Mesenchymal stem cell (in vitro differentiated cells and primary cell): ENCODE data around the gene ITSN2.

Experiments
- DNase-seq: peaks from one replicate; pipeline ENCODE4 v3.0.0-alpha.2; 2013
- H2AFZ ChIP-seq: one replicate; pipeline ENCODE4 v1.6.1; 2013; ENCODE audit warnings: low read depth, mild to moderate bottlenecking, control low read depth, inconsistent platforms, low read length, moderate library complexity
- H2AK5ac ChIP-seq: 2 replicates; pipeline ENCODE4 v1.6.1; 2013; ENCODE audit warnings: low read length, moderate library complexity, mild to moderate bottlenecking, inconsistent platforms; ENCODE audit not compliant: severe bottlenecking
- H2BK120ac ChIP-seq: one replicate; pipeline ENCODE4 v1.6.1; 2013; ENCODE audit warnings: low read depth, mild to moderate bottlenecking, inconsistent platforms, low read length, moderate library complexity
- H2BK12ac ChIP-seq, 2 experiments: one replicate each; pipeline ENCODE4 v1.6.1; 2013; ENCODE audit warnings: inconsistent platforms in 2 of 2, low read length in 2 of 2, mild to moderate bottlenecking in 2 of 2, moderate library complexity in 2 of 2, control low read depth in 1 of 2
- H2BK15ac ChIP-seq: one replicate; pipeline ENCODE4 v1.6.1; 2013; ENCODE audit warnings: mild to moderate bottlenecking, low read depth, inconsistent platforms; ENCODE audit not compliant: poor library complexity, severe bottlenecking
- H2BK5ac ChIP-seq: 2 replicates; pipeline ENCODE4 v1.6.1; 2013; ENCODE audit warnings: low read depth, mild to moderate bottlenecking, low read length, control low read depth, inconsistent platforms; ENCODE audit not compliant: poor library complexity, severe bottlenecking
- H3K14ac ChIP-seq, 2 experiments: one replicate each; pipeline ENCODE4 v1.6.1; 2013; ENCODE audit warnings: inconsistent platforms in 2 of 2, low read length in 2 of 2, control low read depth in 1 of 2, mild to moderate bottlenecking in 1 of 2, moderate library complexity in 1 of 2
- H3K18ac ChIP-seq, 2 experiments: one replicate each; pipeline ENCODE4 v1.6.1; 2013; ENCODE audit warnings: inconsistent platforms in 2 of 2, low read length in 2 of 2, control low read depth in 1 of 2, low read depth in 1 of 2, mild to moderate bottlenecking in 1 of 2
- H3K23ac ChIP-seq, 2 experiments: one replicate each; pipeline ENCODE4 v1.6.1; 2013; ENCODE audit warnings: inconsistent platforms in 2 of 2, low read length in 2 of 2, mild to moderate bottlenecking in 2 of 2, moderate library complexity in 2 of 2, control low read depth in 1 of 2
- H3K27ac ChIP-seq: 2 replicates; pipeline ENCODE4 v1.5.1; 2013; ENCODE audit warnings: mild to moderate bottlenecking, moderate library complexity, low read length, control low read depth, inconsistent platforms; ENCODE audit not compliant: poor library complexity, severe bottlenecking
- H3K27me3 ChIP-seq, 2 experiments: 2 replicates each; pipeline versions ENCODE4 v1.6.1 to v1.7.0; 2013; ENCODE audit warnings: low read length in 2 of 2, mild to moderate bottlenecking in 2 of 2, moderate library complexity in 2 of 2, control low read depth in 1 of 2, inconsistent platforms in 1 of 2; ENCODE audit not compliant: control insufficient read depth in 1 of 2, insufficient read depth in 1 of 2
- H3K36me3 ChIP-seq, 2 experiments: 2 replicates each; pipeline versions ENCODE4 v1.6.1 to v1.7.0; 2013; ENCODE audit warnings: low read length in 2 of 2, control low read depth in 1 of 2, inconsistent platforms in 1 of 2, low read depth in 1 of 2, mild to moderate bottlenecking in 1 of 2; ENCODE audit not compliant: insufficient read depth in 2 of 2, control insufficient read depth in 1 of 2
- H3K4ac ChIP-seq, 2 experiments: one replicate each; pipeline ENCODE4 v1.6.1; 2013; ENCODE audit warnings: inconsistent platforms in 2 of 2, low read length in 2 of 2, mild to moderate bottlenecking in 2 of 2, moderate library complexity in 2 of 2, control low read depth in 1 of 2, low read depth in 1 of 2
- H3K4me1 ChIP-seq: 2 replicates; pipeline ENCODE4 v1.6.1; 2013; ENCODE audit warnings: low read depth, low read length, control low read depth; ENCODE audit not compliant: control insufficient read depth, insufficient read depth
- H3K4me2 ChIP-seq: 2 replicates; pipeline ENCODE4 v1.6.1; 2013; ENCODE audit warnings: low read length, mild to moderate bottlenecking, inconsistent platforms; ENCODE audit not compliant: poor library complexity, severe bottlenecking
- H3K4me3 ChIP-seq, 2 experiments: 2 replicates each; pipeline versions ENCODE4 v1.5.1 to v1.7.0; 2013; ENCODE audit warnings: low read length in 2 of 2, mild to moderate bottlenecking in 2 of 2, control low read depth in 1 of 2, low read depth in 1 of 2; ENCODE audit not compliant: insufficient read depth in 1 of 2
- H3K79me1 ChIP-seq: replicated peaks from 2 replicates; pipeline ENCODE4 v1.6.1; 2013; ENCODE audit warnings: mild to moderate bottlenecking, control low read depth, low read length, inconsistent platforms; ENCODE audit not compliant: poor library complexity, severe bottlenecking
- H3K9ac ChIP-seq: 2 replicates; pipeline ENCODE4 v1.7.0; 2013; ENCODE audit warnings: mild to moderate bottlenecking, low read length, moderate library complexity
- H3K9me3 ChIP-seq: 2 replicates; pipeline ENCODE4 v1.7.0; 2013; ENCODE audit warnings: mild to moderate bottlenecking, low read length; ENCODE audit not compliant: control insufficient read depth
- H4K8ac ChIP-seq: one replicate; pipeline ENCODE4 v1.6.1; 2013; ENCODE audit warnings: inconsistent platforms, mild to moderate bottlenecking, low read length, moderate library complexity
- H4K91ac ChIP-seq: one replicate; pipeline ENCODE4 v1.6.1; 2013; ENCODE audit warnings: mild to moderate bottlenecking, low read length, inconsistent platforms
- WGBS: methylation state at CpG from one replicate; pipeline ENCODE4 v1.1.7; 2013; ENCODE audit warnings: mixed read lengths; 5-methylcytosine and 5-hydroxymethylcytosine counted together

ITSN2 gene

DNA sequence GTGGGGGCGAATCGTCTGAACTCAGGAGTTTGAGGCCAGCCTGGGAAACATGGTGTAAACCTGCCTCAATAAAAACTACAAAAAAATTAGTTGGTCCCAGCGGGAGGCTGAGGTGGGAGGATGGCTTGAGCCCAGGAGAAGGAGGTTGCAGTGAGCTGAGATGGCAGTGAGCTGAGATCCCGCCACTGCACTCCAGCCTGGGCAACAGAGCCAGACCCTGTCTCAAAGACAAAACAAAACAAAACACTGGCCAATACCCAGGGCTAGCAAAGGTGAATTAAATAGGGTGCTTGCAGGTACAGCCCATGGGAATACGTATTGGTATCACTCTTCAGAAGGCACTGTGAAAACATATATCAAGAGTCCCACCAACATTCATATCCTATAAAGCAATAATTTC is 7.0 kb downstream of the ITSN2 start:
- H3K27me3 ChIP-seq = no peaks in the 10 kb centered on the region
- H2AFZ ChIP-seq = no peak overlapping the region
- H3K18ac ChIP-seq = no peak overlapping the region
- peaks cover 3% of the 10 kb centered on the region for H3K4me1 ChIP-seq
- no peak overlapping the region for H3K14ac ChIP-seq
- no peak overlapping the region for H3K23ac ChIP-seq
- no peak overlapping the region for H2BK120ac ChIP-seq
- H3K36me3 ChIP-seq = no peaks in the 10 kb centered on the region
- no peak overlapping the region for H2BK5ac ChIP-seq
- H3K9me3 ChIP-seq = no peaks in the 10 kb centered on the region
- no peak overlapping the region for H3K4me3 ChIP-seq
- no peak overlapping the region for H3K27ac ChIP-seq
- no peak overlapping the region for H2AK5ac ChIP-seq
- H3K9ac ChIP-seq = no peak overlapping the region
- no peak overlapping the region for H4K91ac ChIP-seq
- WGBS = 92% methylated on average over 4 of the region's 5 CpGs
- no peak overlapping the region for H2BK15ac ChIP-seq
- H2BK12ac ChIP-seq = no peak overlapping the region
- H3K4me2 ChIP-seq = no peak overlapping the region
- DNase-seq = no peak
- peaks cover 15% of the 10 kb centered on the region for H3K79me1 ChIP-seq
- H4K8ac ChIP-seq = no peak overlapping the region
- H3K4ac ChIP-seq = no peak overlapping the region

DNA sequence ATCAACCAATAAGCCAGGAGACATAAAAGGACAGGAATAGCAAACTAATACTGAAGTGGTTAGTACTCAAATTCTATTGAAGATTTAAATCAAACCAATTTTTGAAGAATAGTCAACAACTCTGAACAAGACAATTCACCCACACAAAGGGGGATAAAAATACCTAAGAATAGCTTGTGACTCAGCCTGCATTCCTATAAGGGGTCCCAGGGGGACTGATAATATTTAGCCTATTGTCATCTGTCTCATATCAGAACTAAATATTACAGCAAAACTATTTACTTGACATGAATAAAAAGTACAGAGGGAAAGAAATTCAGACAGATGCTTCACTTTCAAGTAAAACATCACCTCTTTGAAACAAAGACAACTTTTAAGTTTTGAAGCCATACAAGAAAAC is 7.7 kb downstream of the ITSN2 start:
- Histone ChIP-seq H3K27ac (no peak overlapping the region), H3K9ac (peak overlapping the region; percentile 2), H2AK5ac (no peak overlapping the region), H3K4me1 (peaks cover 3% of the 10 kb centered on the region), H2AFZ (no peak overlapping the region), H3K18ac (no peak overlapping the region), H3K27me3 (no peaks in the 10 kb centered on the region), H3K4me2 (no peak overlapping the region), H3K4me3 (no peak overlapping the region), H3K23ac (no peak overlapping the region), H4K8ac (no peak overlapping the region), H3K14ac (no peak overlapping the region), H3K4ac (no peak overlapping the region), H3K9me3 (no peaks in the 10 kb centered on the region), H2BK15ac (no peak overlapping the region), H3K36me3 (no peaks in the 10 kb centered on the region), H3K79me1 (peaks cover 16% of the 10 kb centered on the region), H2BK5ac (no peak overlapping the region), H4K91ac (no peak overlapping the region), H2BK12ac (no peak overlapping the region), H2BK120ac (no peak overlapping the region)
- no peak for DNase-seq

DNA sequence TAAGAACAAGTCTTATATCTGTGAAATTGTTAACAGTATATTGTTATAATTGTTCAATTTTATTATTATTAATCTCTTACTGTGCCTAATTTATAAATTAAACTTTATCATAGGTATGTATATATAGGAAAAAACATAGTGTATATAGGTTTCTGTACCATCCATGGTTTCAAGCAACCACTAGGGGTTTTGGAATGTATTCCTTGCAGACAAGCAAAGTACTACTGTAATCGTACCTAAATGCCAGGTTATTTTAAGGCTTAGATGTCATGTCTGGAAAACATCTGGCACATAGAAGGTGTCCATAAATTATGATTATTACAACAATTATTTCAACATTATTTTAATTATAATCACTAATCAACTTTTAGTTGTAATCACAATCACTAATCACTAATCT is 8.4 kb downstream of the ITSN2 start:
- no peak overlapping the region for H4K8ac ChIP-seq
- no peak overlapping the region for H2BK5ac ChIP-seq
- no peak overlapping the region for H2AK5ac ChIP-seq
- WGBS = no CpG with 5 or more reads among the region's 1 CpG
- no peak overlapping the region for H3K27ac ChIP-seq
- no peak overlapping the region for H2BK12ac ChIP-seq
- no peak overlapping the region for H2BK15ac ChIP-seq
- peak overlapping the region; percentile 2 for H3K9ac ChIP-seq
- H3K18ac ChIP-seq = no peak overlapping the region
- H3K4me2 ChIP-seq = no peak overlapping the region
- H3K4me3 ChIP-seq = no peak overlapping the region
- no peaks in the 10 kb centered on the region for H3K36me3 ChIP-seq
- no peaks in the 10 kb centered on the region for H3K9me3 ChIP-seq
- no peak overlapping the region for H3K4ac ChIP-seq
- H3K14ac ChIP-seq = no peak overlapping the region
- peaks cover 20% of the 10 kb centered on the region for H3K79me1 ChIP-seq
- no peak overlapping the region for H3K23ac ChIP-seq
- H3K27me3 ChIP-seq = no peaks in the 10 kb centered on the region
- no peak overlapping the region for H2BK120ac ChIP-seq
- DNase-seq = no peak
- H3K4me1 ChIP-seq = peaks cover 3% of the 10 kb centered on the region
- no peak overlapping the region for H2AFZ ChIP-seq
- no peak overlapping the region for H4K91ac ChIP-seq

DNA sequence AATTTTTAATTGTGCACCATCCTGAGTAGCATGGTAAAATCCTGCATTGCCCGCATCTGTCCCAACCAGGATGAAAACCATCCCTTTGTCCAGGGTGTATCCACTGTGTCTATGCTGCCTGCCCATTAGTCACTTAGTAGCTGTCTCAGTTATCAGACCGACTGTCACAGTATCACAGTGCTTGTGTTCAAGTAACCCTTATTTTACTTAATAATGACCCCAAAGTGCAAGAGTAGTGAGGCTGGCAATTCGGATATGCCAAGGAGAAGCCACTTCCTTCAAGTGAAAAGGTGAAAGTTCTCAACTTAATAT is 8.8 kb downstream of the ITSN2 start:
- WGBS = 97% methylated on average over 2 of the region's 3 CpGs
- no peak overlapping the region for H2AK5ac ChIP-seq
- H3K14ac ChIP-seq = no peak overlapping the region
- no peak overlapping the region for H3K4me2 ChIP-seq
- no peak overlapping the region for H3K4me3 ChIP-seq
- H3K4ac ChIP-seq = no peak overlapping the region
- no peak overlapping the region for H2BK5ac ChIP-seq
- peaks cover 20% of the 10 kb centered on the region for H3K79me1 ChIP-seq
- no peak overlapping the region for H2BK120ac ChIP-seq
- no peaks in the 10 kb centered on the region for H3K27me3 ChIP-seq
- no peak overlapping the region for H2AFZ ChIP-seq
- H3K27ac ChIP-seq = no peak overlapping the region
- no peak overlapping the region for H3K23ac ChIP-seq
- H2BK15ac ChIP-seq = no peak overlapping the region
- H3K4me1 ChIP-seq = peaks cover 3% of the 10 kb centered on the region
- no peak for DNase-seq
- no peaks in the 10 kb centered on the region for H3K9me3 ChIP-seq
- H3K36me3 ChIP-seq = no peaks in the 10 kb centered on the region
- H3K9ac ChIP-seq = no peak overlapping the region
- no peak overlapping the region for H2BK12ac ChIP-seq
- H4K91ac ChIP-seq = no peak overlapping the region
- no peak overlapping the region for H3K18ac ChIP-seq
- no peak overlapping the region for H4K8ac ChIP-seq
